ENCODE measurements around the gene FEZ2.
A peak's percentile ranks its signal among the peaks of the same experiment; 100 is the strongest.
"Not testable (repeated sequence)": the region's sequence is repeated elsewhere in the genome, so short reads cannot be mapped to it uniquely, and the experiment has no call there.

Gene FEZ2, protein sequence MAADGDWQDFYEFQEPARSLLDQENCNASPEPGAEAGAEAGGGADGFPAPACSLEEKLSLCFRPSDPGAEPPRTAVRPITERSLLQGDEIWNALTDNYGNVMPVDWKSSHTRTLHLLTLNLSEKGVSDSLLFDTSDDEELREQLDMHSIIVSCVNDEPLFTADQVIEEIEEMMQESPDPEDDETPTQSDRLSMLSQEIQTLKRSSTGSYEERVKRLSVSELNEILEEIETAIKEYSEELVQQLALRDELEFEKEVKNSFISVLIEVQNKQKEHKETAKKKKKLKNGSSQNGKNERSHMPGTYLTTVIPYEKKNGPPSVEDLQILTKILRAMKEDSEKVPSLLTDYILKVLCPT

DNA sequence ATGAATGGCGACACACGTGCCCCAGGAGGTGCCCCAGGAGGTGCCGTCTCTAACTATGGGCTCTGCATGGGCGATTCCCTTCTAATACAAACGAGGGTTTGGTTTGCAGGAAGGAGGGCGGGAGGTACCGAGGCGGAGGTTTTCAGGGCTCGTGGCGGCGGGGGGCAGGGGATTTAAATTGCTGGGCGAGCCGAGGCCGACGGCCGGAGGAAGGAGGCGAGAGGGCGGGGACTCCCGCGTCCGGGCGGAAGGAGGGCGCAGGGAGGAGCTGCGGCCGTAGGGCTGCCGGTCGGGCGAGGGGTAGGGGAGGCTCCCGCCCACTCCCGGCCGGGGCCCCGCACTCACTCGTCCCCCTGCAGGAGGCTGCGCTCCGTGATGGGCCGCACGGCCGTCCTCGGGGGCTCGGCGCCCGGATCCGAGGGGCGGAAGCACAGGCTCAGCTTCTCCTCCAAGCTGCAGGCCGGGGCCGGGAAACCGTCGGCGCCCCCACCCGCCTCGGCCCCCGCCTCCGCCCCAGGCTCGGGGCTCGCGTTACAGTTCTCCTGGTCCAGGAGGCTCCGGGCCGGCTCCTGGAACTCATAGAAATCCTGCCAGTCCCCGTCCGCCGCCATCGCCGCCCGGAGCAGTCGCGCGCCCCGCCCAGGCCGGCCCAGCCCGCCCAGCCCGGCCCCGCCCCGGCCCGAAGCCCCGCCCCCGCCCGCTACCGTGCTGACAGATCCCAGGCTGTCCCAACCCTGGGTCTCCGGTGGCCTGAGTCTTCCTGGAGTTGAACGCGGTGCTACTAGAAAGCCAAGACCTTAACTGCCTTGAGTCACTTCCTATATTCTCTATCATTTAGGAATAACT is at the start of gene FEZ2:
Gene FEZ2, minus strand, starts transcription at position 637 of the 846 bp plus-strand sequence. Its CDS starts 26 bp downstream, at position 611.
- DNase-seq (ENCODE audit: low read depth) = peak; percentile 45

DNA sequence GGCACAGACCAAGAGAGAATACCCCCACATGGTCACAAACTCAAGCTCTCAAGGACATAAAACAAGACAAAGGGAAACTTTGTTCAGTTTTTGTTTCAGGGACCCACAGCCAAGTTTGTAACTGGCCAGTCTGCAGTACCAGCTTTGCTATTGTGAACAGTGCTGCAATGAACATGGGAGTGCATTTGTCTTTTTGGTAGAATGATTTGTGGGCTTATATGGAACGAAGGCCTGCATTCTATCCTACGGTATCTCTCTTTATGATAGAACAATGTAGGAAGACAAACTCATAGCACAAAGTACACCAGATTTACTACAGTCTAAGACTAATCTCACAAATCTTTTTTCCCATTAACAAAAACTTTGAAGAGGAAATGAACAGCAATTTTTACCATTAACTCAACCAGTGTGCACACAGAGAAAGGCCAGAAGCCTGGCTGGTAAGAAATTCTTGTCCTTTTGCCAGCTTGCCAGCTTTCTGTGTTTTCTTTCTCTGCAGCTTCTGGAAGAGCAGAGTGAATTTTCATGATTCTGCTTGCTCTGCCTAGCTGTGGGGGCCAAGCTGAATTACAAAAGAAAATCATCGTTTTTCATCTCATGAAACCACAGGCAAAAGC is 37.1 kb upstream of the FEZ2 start:
- no peak for DNase-seq (ENCODE audit: low read depth)

DNA sequence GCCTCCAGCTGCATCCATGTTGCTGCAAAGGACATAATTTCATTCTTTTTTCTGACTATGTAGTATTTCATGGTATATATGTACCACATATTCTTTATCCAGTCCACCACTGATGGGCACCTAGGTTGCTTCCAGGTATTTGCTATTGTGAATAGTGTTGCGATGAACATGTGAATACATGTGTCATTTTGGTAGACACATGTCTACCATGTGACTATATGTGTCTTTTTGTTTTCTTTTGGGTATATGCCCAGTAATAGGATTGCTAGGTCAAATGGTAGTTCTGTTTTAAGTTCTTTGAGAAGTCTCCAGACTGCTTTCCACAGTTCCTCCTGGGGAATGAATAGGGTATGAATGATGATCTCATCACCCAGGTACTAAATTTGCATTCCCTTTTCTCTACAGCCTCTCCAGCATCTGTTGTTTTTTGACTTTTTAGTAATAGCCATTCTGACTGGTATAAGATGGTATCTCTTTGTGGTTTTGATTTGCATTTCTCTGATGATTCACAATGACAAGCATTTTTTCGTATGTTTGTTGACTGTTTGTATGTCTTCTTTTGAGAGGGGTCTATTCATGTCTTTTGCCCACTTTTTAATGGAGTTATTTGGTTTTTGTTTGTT is 35.6 kb upstream of the FEZ2 start:
- DNase-seq (ENCODE audit: low read depth) = no peak

DNA sequence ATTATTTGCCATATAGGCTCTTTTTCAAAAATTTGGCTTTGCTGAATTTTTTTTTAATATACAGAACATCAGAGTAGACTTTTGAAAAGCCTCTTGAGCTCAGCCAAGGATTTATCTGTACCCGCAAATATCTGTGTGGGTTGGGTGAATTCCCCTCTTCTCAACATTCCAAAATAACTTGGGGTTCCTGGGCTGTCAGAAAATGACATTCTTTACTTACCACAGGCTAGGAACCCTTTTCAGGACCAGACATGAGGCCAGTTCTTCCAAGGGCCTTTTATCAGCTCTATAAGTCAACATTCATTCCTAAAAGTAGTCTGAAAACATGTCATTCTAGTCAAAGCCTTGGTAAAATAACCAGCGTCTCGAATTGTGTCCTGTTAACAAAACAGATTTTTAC is 28.8 kb upstream of the FEZ2 start:
- DNase-seq (ENCODE audit: low read depth) = no peak

DNA sequence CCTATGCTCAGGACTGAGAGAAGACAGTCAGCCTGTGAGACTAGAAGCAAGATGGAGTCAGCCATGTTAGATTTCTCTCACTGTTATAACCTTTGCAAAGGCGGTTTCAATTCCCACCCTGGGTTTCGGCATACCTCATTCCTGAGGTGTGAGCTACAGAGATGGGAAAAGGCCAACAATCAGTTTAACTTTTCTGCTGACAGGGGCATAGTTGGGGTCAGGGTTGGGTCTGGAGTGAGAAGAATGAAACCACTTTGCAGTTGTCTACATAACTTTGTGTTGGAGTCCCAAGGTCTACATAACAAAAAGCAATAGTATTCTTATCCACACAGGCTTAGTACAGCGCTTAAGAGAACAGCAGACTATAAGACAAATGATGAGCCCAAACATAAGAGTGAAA is 28.1 kb upstream of the FEZ2 start:
- no peak for DNase-seq (ENCODE audit: low read depth)

DNA sequence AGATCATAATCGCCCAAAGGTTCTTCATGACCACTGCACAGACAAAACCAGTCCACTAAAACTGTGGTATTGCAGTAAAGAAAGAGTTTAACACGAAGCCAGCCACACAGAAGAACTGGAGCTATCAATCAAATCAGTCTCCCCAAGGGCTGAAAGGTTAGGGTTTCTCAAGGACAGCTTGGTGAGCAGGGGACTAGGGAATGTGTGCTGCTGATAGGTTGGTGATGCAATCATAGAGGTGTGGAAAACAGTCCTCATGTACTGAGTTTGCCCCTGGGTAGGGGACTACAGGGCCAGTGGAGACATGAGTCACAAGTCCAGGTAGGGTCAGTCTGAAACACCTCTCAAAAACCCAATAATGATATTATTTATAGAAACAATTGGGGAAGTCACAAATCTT is 27.3 kb upstream of the FEZ2 start:
- no peak for DNase-seq (ENCODE audit: low read depth)

DNA sequence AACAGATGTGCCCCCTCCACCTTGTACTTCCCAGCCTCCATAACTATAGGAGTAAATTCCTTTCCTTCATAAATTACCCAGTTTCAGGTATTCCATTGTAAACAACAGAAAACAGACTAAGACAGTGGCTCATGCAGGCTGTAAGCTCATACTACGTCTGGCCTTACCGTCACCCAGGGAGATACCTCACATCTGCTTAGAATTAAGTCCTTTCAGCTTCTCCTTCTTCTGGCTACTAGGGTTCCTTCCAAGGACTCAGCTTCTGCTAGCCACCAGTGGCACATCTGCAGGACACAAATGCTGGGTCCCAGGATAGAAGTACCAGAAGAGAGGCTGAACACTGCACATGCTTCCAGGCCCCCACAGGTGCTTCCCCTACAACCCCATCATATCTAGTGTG is 22.4 kb upstream of the FEZ2 start:
- no peak for DNase-seq (ENCODE audit: low read depth)

DNA sequence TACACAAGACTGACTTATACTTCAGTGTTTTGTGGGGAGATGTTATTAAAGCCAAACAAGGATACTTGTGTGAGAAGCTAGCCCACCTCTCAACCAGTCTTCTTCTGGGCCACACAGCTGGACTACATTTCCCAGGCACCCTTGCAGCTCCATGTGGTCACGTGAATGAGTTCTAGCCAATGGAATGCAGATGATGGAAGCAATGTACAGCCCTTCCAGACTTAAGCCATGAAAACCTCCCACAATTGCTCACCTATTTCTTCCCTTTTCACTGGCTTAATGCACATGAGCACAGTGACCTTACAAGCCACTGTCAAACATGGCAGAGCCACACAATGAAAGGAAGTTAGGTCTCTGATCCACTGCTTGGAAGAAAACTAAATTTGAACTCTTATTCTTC is 20.4 kb upstream of the FEZ2 start:
- DNase-seq (ENCODE audit: low read depth) = no peak

DNA sequence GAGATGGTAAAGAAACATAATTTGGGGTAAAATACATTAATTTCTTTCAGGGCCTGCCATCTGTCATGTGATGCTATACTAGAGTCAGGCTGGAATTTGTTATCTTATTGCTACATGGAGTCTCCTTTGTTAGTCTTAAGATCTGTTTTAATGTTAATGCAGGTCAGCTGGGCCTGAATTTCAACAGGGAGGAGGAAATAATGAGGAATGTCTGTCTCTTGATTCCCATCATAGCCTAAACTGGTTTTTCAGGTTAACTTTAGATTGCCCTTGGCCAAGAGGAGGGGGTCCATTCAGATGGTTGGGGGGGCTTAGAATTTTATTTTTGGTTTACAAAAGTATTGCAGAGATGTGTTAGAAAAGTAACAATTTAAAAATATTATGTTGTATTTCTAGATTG is 19.0 kb upstream of the FEZ2 start:
- no peak for DNase-seq (ENCODE audit: low read depth)

DNA sequence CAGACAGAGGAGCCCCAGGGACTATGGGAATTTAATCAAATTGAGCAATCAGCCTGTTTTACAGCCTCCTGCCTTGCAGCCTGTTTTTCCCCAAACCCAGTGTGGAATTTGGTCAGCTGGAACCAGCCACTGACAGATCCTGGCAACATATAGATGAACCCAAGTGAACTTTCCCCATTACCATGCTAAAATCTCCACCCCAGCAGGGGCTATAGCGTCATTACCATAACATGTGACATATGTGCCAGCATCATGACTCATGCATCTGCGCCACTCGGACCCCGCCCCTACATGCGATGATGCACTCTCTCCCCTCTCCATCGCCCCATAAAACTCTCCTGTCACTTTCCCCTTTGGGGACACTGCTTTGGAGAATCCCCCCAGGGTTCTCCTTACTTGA is 17.3 kb upstream of the FEZ2 start:
- DNase-seq (ENCODE audit: low read depth) = no peak

DNA sequence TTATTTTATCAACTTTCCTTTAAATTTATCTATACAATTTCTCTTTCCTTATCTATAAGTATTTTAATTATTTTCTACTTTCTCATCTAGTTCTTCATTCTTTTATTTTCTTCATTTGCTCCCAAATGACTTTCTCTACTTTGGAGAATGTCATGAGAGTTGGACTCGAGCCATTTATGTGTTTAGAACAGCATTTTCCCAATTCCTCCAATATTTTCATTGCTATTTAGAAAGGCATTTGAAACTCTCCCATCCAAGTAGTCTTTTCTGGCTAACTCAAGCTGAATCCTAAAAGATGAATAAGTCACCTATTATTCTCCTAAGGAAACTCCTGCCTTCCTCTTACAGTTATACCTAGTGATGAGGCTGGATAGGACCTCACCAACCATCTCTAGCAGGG is 15.8 kb upstream of the FEZ2 start:
- no peak for DNase-seq (ENCODE audit: low read depth)

DNA sequence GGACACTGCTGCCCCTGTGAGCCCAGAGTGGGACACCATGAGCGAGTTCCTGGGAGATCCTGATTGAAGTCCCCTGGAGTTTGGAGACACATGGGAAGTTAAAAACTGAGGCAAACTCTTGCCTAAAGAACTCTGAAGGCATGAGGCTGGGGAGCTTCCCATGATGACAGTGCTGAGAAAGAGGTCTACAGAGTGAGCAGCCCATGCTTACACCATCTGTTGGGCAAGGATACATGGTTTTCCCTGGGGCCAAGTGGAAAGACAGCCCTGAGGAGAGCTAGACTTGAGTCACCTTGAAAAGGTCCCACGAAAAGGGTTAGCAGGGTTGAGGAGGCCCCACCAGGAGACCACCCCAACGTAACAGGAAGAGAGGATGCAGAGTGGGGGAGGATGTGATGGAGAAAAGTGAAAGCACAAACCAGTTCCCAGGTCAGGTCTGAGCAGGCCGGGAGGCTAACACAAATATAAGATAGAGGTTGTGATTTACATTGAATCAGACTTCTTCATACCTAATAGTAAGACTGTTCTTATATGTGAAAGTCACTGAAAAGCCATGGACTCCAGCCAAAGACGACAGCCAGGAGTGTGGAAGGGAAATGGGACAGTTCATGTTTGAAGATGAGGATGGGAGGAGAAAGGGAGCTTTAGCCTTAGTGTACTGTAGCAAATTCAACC is 13.5 kb upstream of the FEZ2 start:
- DNase-seq (ENCODE audit: low read depth) = no peak

DNA sequence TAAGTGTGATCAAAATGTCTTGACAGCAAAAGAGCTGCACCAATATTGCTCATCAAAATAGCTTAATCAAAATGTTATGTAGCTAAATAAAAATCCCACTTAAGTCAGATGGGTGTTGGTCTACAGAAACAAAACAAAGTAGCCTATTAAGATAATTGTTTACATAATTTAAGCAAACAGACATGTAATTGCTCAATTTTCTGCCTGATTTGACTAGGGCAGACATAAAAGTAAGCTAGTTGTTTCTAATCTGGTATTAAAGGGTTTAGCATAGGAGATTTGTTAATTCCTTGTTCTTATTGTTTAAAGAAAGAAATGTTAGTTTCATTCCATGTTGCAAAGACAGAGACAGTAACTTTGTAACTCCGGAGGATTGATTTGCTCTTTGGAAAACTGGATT is 11.5 kb upstream of the FEZ2 start:
- DNase-seq (ENCODE audit: low read depth) = no peak

DNA sequence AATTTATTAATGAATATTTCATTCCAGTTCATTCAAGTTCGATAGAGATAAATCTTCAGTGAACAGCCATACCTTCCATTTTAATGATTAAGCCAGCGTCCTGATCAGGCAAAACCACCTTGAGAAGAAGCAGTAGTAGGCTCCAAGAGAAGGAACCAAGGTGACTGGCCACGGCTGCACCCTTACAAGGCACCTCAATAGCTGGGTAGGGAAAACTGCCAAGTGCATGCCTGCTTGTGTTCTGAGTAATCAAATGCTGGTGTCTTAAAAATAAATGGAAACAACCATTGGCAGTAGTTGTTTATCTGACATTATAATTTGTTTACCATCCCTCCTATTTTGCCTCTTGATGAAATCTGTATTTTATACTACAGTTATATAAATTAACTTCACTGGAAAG is 10.0 kb upstream of the FEZ2 start:
- no peak for DNase-seq (ENCODE audit: low read depth)

DNA sequence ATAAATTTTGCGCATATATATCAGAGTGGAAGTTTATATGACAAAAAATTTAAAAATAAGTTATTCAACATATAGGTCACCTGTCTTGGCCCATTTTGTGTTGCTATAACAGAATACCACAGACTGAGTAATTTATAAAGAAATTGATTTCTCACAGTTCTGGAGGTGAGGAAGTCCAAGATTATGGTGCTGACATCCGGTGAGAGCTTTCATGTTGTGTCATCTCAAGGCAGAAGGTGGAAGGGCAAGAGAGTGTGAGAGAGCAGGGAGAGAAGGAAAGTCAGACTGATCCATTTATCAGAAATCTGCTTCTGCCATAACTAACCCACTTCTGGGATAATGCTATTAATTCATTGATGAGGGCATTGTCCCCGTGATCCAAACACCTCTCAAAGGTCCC is 9.0 kb upstream of the FEZ2 start:
- no peak for DNase-seq (ENCODE audit: low read depth)

DNA sequence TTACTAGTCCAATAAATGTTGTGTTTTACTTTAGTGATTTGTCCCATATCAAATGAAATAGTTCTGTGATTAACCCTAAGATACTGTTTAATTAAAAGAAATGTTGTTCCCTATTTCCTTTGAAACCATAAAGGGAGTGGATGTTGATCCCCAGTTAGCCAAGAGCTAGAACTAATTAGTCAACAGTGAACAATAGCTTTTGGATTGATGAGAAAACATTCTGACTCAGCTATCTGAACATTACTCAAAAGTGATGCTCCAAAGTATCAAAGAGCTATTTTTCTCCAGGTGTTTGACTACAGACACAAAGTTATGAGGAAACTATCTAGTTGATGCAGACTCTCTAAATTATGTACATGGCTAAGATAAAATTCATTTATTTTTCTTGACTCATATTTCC is 7.3 kb upstream of the FEZ2 start:
- DNase-seq (ENCODE audit: low read depth) = no peak

DNA sequence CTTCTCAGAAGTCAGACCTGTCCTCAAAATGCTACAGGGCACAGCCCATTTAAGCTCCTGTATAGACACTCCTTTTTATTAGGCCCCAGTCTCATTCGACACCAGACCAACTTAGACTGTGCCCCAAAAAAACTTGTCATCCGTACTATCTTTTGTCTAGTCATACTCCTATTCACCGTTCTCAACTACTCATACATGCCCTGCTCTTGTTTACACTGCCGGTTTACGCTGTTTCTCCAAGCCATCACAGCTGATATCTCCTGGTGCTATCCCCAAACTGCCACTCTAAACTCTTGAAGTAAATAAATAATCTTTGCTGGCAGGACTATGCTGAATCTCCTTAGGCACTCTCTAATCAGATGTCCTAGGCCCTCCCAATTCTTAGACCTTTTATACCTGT is 5.7 kb upstream of the FEZ2 start:
- not testable (repeated sequence) for DNase-seq (ENCODE audit: low read depth)

DNA sequence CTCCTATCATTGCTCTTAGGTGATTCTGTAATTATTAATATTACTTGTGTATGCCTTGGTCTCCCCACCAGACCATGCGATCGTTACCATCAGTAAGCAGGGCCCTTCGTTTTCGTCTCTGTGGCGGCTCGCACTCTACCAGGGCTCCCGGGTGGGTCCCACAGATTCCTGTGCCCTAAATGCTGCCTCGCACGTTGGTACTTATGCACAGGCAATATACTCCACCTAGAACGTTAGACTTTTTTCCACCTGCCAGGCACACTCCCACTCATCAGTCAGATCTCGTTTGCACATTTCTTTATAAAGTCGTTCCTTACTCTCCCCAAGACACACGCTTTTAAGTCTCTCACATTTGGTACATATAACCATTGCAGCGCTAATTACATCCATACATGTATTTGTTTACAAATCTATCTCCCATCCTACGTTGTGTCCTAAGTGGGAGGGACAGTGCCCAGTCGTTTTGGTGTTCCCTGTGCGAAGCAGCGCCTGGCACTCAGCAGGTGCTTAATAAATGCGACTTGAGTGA is 901 bp downstream of the FEZ2 start:
- no peak for DNase-seq (ENCODE audit: low read depth)

DNA sequence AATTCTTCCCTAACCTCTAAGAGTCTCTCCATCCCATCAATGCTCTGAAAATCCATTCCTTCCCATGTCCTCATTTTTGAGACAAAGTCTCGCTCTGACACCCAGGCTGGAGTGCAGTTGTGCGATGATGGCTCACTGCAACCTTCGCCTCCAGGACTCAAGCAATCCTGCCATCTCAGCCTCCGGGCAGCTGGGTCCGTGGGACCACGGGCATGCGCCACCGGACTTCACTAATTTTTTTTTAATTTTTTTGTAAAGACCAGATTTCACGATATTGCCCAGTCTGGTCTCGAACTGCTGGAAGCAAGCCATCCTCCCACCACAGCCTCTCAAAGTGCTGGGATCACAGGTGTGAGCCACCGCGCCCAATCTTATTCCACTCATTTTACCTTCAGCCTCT is 1.6 kb downstream of the FEZ2 start:
- no peak for DNase-seq (ENCODE audit: low read depth)

DNA sequence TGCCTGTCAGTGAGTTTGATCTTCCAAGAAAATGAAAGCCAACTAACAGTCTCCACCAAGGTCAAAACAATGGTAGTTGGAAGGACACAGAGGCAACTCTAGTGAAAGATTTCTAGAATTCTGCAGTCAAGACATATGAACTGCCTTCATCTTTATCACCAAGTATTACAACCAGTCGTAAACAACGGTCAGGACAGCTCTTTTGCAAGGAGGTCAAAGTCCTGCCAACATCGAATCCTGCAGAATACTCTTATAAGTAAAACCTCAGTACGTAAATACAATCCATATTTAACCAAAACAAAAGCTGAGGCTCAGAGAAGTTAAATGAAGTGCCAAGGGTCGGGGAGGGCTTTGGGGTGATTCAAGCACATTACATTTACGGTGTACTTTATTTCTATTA is 3.1 kb downstream of the FEZ2 start:
- no peak for DNase-seq (ENCODE audit: low read depth)

DNA sequence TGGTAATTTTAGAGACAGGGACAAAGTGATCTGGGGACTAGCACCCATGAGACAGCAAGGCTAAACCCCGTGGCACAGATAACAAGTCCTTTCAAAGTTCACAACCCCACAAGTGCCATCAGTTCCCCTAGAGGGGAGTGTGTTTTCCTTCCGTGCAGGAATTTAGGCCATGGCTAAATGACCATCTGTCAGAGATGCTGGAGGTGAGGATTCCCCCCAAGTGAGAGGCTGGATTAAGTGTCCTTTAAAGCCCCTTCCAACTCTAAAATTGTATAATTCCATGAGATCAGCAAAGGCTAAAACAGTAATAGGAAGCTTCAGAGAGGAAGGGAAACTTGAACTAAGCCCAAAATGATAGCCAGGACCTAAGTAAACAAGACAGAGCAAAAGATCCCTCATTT is 8.7 kb downstream of the FEZ2 start:
- DNase-seq (ENCODE audit: low read depth) = no peak

DNA sequence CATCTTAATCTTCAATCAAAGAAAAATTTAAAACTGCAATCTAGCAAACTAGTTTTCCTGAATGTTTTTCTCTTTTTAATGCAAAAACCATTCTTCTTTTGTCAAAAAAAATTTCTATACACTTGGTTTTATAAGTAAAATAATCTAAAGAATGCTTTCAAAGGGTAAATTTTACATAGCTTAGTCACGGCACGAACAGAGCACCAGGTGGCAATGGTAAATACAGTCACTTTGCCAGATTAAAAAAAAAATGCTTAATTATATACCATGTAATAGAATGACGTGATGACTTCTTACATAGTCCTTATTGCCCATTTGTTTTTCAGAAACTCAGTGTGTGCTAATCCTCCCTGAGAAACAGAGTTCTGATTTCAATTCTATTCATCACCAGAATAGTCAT is 10.4 kb downstream of the FEZ2 start:
- no peak for DNase-seq (ENCODE audit: low read depth)

Measured in activated T-helper 1 cell treated with Interleukin-2 at 50 U/mL for 16 hours (primary cell).